ENCODE data around the gene PEX14.

GRCh38 chr1:10449751-10450150 is 25.0 kb upstream of the PEX14 start, which contains the start of gene CORT:
- TF ChIP-seq RAD21 (IDR thresholded peaks at IDR 0.05; ENCODE audit: low read depth), result no peak
- no peak for TF ChIP-seq YY1 (IDR thresholded peaks at IDR 0.05; ENCODE audit: low read depth)
- no peak for TF ChIP-seq REST (IDR thresholded peaks at IDR 0.05; ENCODE audit: low read depth)

Measured in Ishikawa (cell line).